Endodermal cell (in vitro differentiated cells): ENCODE measurements around the gene MMP12. TPM values are rescaled to one million over a fixed set of nuclear protein-coding genes. Genes with fewer than 3 reads are reported as not detected.

Experiments used
- DNase-seq: peaks from one replicate; pipeline ENCODE4 v3.0.0-alpha.2; 2017
- H3K27ac ChIP-seq: 2 replicates; pipeline ENCODE4 v1.5.1; 2013; ENCODE audit warnings: mild to moderate bottlenecking, low read depth, low read length, moderate library complexity
- H3K27me3 ChIP-seq: 2 replicates; pipeline ENCODE4 v1.6.1; 2013; ENCODE audit warnings: mild to moderate bottlenecking, low read length, moderate library complexity; ENCODE audit not compliant: insufficient read depth, control insufficient read depth, poor library complexity, severe bottlenecking
- H3K36me3 ChIP-seq: 2 replicates; pipeline ENCODE4 v1.7.0; 2013; ENCODE audit warnings: mild to moderate bottlenecking, low read length, moderate library complexity; ENCODE audit not compliant: control insufficient read depth, insufficient read depth
- H3K4me1 ChIP-seq: one replicate; pipeline ENCODE4 v1.7.0; 2013; ENCODE audit warnings: low read length; ENCODE audit not compliant: control insufficient read depth, insufficient read depth
- H3K4me3 ChIP-seq: 2 replicates; pipeline ENCODE4 v1.5.1; 2013; ENCODE audit warnings: mild to moderate bottlenecking, low read length, moderate library complexity
- H3K9ac ChIP-seq: 2 replicates; pipeline ENCODE4 v1.6.1; 2013; ENCODE audit warnings: mild to moderate bottlenecking, low read length, moderate library complexity; ENCODE audit not compliant: poor library complexity, severe bottlenecking; ENCODE audit errors: extremely low read depth
- H3K9me3 ChIP-seq: 2 replicates; pipeline ENCODE4 v1.6.1; 2013; ENCODE audit warnings: mild to moderate bottlenecking, low read length, moderate library complexity; ENCODE audit not compliant: control insufficient read depth
- H3K27ac Mint-ChIP-seq: 2 replicates; pipeline ENCODE4 v1.8.0; 2020; ENCODE audit warnings: mixed read lengths
- H3K27me3 Mint-ChIP-seq: 2 replicates; pipeline ENCODE4 v1.8.0; 2021; ENCODE audit warnings: mild to moderate bottlenecking, mixed read lengths; ENCODE audit not compliant: insufficient read depth
- H3K36me3 Mint-ChIP-seq: 2 replicates; pipeline ENCODE4 v1.8.0; 2020; ENCODE audit warnings: low read depth, mixed read lengths
- H3K4me1 Mint-ChIP-seq: 2 replicates; pipeline ENCODE4 v1.8.0; 2020; ENCODE audit warnings: mixed read lengths
- H3K4me3 Mint-ChIP-seq: 2 replicates; pipeline ENCODE4 v1.8.0; 2020; ENCODE audit warnings: mild to moderate bottlenecking, moderate library complexity, mixed read lengths
- H3K9me3 Mint-ChIP-seq: 2 replicates; pipeline ENCODE4 v1.8.0; 2020; ENCODE audit warnings: mild to moderate bottlenecking, mixed read lengths
- CTCF ChIP-seq: fragments of 200-600 bp; sonication (generic); conservative IDR thresholded peaks from 2 replicates; pipeline ENCODE4 v1.5.0; 2021; ENCODE audit warnings: antibody characterized with exemption, mild to moderate bottlenecking
- WGBS, 2 experiments: methylation state at CpG; one replicate each; pipeline versions ENCODE4 v1.1.5 to v1.1.7; 2013; ENCODE audit warnings: missing lambda C conversion rate in 2 of 2, mixed read lengths in 1 of 2; ENCODE audit not compliant: insufficient coverage in 1 of 2, insufficient read length in 1 of 2; 5-methylcytosine and 5-hydroxymethylcytosine counted together
- total RNA-seq, 2 donors: library from RNA; stranded (reverse); fragmentation: NEBNext Ultra II Directional in 1 of 2; extraction: Animal tissue kit (Norgen Biotek cat#: 25700) in 1 of 2; gene quantifications; 2 replicates in 1 of 2; 3 replicates in 1 of 2; pipeline ENCODE4 v1.2.1, GENCODE V29; 2021

Gene MMP12
- total RNA-seq, 2 donors from 2014 or later: not detected

GRCh38 chr11:102891736-102892135 is 17.0 kb upstream of the MMP12 start:
- no peaks in the 10 kb centered on the region for H3K27me3 Mint-ChIP-seq
- no peak overlapping the region for H3K27ac ChIP-seq
- H3K4me1 ChIP-seq: no peaks in the 10 kb centered on the region
- no peak for DNase-seq
- H3K4me1 Mint-ChIP-seq: no peaks in the 10 kb centered on the region
- H3K9ac ChIP-seq: no peak overlapping the region
- TF ChIP-seq CTCF: no peak
- H3K36me3 ChIP-seq: no peaks in the 10 kb centered on the region
- no peak overlapping the region for H3K4me3 Mint-ChIP-seq
- H3K9me3 Mint-ChIP-seq: peaks cover 17% of the 10 kb centered on the region
- peaks cover 3% of the 10 kb centered on the region for H3K36me3 Mint-ChIP-seq
- H3K27ac Mint-ChIP-seq: no peak overlapping the region
- no peak overlapping the region for H3K4me3 ChIP-seq
- WGBS, 2 experiments: 100% methylated on average over 1 of the region's 1 CpG
- no peaks in the 10 kb centered on the region for H3K27me3 ChIP-seq
- no peaks in the 10 kb centered on the region for H3K9me3 ChIP-seq

- H3K27me3 ChIP-seq: no peaks in the 10 kb centered on the region
- no peaks in the 10 kb centered on the region for H3K9me3 Mint-ChIP-seq
- H3K4me3 ChIP-seq: no peak overlapping the region
- H3K36me3 Mint-ChIP-seq: no peaks in the 10 kb centered on the region
- no peak overlapping the region for H3K27ac Mint-ChIP-seq
- no peak overlapping the region for H3K9ac ChIP-seq
- H3K4me1 Mint-ChIP-seq: no peaks in the 10 kb centered on the region
- no peak for TF ChIP-seq CTCF
- H3K4me3 Mint-ChIP-seq: no peak overlapping the region
- DNase-seq: no peak
- H3K27ac ChIP-seq: no peak overlapping the region
- no peaks in the 10 kb centered on the region for H3K4me1 ChIP-seq
- H3K36me3 ChIP-seq: no peaks in the 10 kb centered on the region
- 88 to 94% methylated on average over 3 to 6 of the region's 6 CpGs for WGBS, 2 experiments
- no peaks in the 10 kb centered on the region for H3K9me3 ChIP-seq
- no peaks in the 10 kb centered on the region for H3K27me3 Mint-ChIP-seq
Observed at GRCh38 chr11:102886999-102887398, 12.2 kb upstream of the MMP12 start.

GRCh38 chr11:102883141-102883540 is 8.4 kb upstream of the MMP12 start:
- H3K27ac Mint-ChIP-seq: no peak overlapping the region
- Histone ChIP-seq H3K36me3 (no peaks in the 10 kb centered on the region), H3K9me3 (no peaks in the 10 kb centered on the region), H3K9ac (no peak overlapping the region), H3K27ac (no peak overlapping the region), H3K4me3 (no peak overlapping the region), H3K4me1 (no peaks in the 10 kb centered on the region), H3K27me3 (no peaks in the 10 kb centered on the region)
- TF ChIP-seq CTCF: no peak
- WGBS, 2 experiments: 78 to 92% methylated on average over 2 to 3 of the region's 3 CpGs
- no peak for DNase-seq
- H3K36me3 Mint-ChIP-seq: no peaks in the 10 kb centered on the region
- no peaks in the 10 kb centered on the region for H3K4me1 Mint-ChIP-seq
- H3K27me3 Mint-ChIP-seq: no peaks in the 10 kb centered on the region
- no peaks in the 10 kb centered on the region for H3K9me3 Mint-ChIP-seq
- H3K4me3 Mint-ChIP-seq: no peak overlapping the region
